ENCODE data around the gene MIXL1.

MIXL1 gene

DNA sequence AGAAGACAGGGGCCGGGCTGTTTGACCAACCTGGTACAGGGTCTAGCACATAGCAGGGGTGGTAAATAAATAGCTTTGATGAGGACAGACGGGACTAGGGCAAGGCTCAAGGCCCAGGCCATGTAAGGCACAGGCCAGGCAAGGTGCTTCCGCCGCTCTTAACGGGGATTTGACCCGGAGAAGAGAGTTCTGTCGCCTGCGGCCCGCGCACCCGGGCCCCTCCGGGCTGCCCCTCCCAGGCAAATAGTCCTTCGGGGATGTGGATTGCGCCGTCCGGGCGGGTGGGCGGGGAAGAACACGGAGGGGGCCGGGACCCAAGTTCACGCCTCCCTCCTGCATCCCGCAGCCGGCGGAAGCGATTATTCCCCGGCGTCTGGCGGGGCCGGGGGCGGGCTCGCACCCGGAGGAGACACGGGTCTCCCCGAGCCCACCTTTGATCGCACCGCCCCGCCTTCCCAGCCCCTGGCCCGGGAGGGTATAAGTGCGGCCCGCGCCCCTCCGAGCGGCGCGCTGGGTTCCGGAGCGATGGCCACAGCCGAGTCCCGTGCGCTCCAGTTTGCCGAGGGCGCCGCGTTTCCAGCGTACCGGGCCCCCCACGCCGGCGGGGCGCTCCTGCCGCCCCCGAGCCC lies at the start of gene MIXL1:
TSS of gene MIXL1 (plus strand) at position 508 of the 629 bp plus-strand sequence. CDS start at position 526, 18 bp downstream.
- H3K27ac ChIP-seq (ENCODE audit: low read depth, low read length): no peak within 1 kb of the TSS
- no peaks in the 10 kb centered on the region for H3K9me3 ChIP-seq (ENCODE audit: control insufficient read depth in 5 of 5, low read length in 5 of 5)
- H3K4me1 ChIP-seq (ENCODE audit: control insufficient read depth in 5 of 5, insufficient read depth in 5 of 5, low read length in 5 of 5): peaks cover 0 to 12% (median 11%) of the 10 kb centered on the region in 5 donors
- H3K27me3 ChIP-seq (ENCODE audit: control insufficient read depth in 5 of 5, insufficient read depth in 4 of 5, low read length in 5 of 5): peaks cover 3 to 15% (median 10%) of the 10 kb centered on the region in 5 donors
- H3K9ac ChIP-seq (ENCODE audit: low read length in 5 of 5): no peak within 1 kb of the TSS
- no peaks in the 10 kb centered on the region for H3K36me3 ChIP-seq (ENCODE audit: control insufficient read depth in 5 of 5, insufficient read depth in 5 of 5, low read length in 5 of 5)
- peak within 1 kb of the TSS in 4 of 5 donors; percentile 47 to 56 (median 54) for H3K4me3 ChIP-seq (ENCODE audit: low read depth in 1 of 5, low read length in 5 of 5)

- Histone ChIP-seq H3K9ac (ENCODE audit: low read length in 5 of 5) (no peak overlapping the region), H3K27ac (ENCODE audit: low read depth, low read length) (no peak overlapping the region), H3K27me3 (ENCODE audit: control insufficient read depth in 5 of 5, insufficient read depth in 4 of 5, low read length in 5 of 5) (no peaks in the 10 kb centered on the region), H3K36me3 (ENCODE audit: control insufficient read depth in 5 of 5, insufficient read depth in 5 of 5, low read length in 5 of 5) (peaks cover 3 to 7% (median 4%) of the 10 kb centered on the region in 5 donors), H3K9me3 (ENCODE audit: control insufficient read depth in 5 of 5, low read length in 5 of 5) (no peaks in the 10 kb centered on the region), H3K4me3 (ENCODE audit: low read depth in 1 of 5, low read length in 5 of 5) (no peak overlapping the region), H3K4me1 (ENCODE audit: control insufficient read depth in 5 of 5, insufficient read depth in 5 of 5, low read length in 5 of 5) (peaks cover 0 to 18% (median 10%) of the 10 kb centered on the region in 5 donors)
Observed at GRCh38 chr1:226176870-226177269, 46.6 kb upstream of the MIXL1 start.

GRCh38 chr1:226181996-226182714 lies 41.3 kb upstream of the MIXL1 start:
- Histone ChIP-seq H3K27ac (ENCODE audit: low read depth, low read length) (peak overlapping the region; percentile 54), H3K4me1 (ENCODE audit: control insufficient read depth in 5 of 5, insufficient read depth in 5 of 5, low read length in 5 of 5) (peaks cover 1 to 47% (median 37%) of the 10 kb centered on the region in 5 donors), H3K9ac (ENCODE audit: low read length in 5 of 5) (peak overlapping the region in 2 of 5 donors; percentile 21 to 24), H3K9me3 (ENCODE audit: control insufficient read depth in 5 of 5, low read length in 5 of 5) (no peaks in the 10 kb centered on the region), H3K27me3 (ENCODE audit: control insufficient read depth in 5 of 5, insufficient read depth in 4 of 5, low read length in 5 of 5) (no peaks in the 10 kb centered on the region), H3K4me3 (ENCODE audit: low read depth in 1 of 5, low read length in 5 of 5) (peak overlapping the region in 3 of 5 donors; percentile 22), H3K36me3 (ENCODE audit: control insufficient read depth in 5 of 5, insufficient read depth in 5 of 5, low read length in 5 of 5) (peaks cover 0 to 4% (median 0%) of the 10 kb centered on the region in 5 donors)

- Histone ChIP-seq H3K9ac (ENCODE audit: low read length in 5 of 5) (peak overlapping the region; percentile 75 to 94 (median 87)), H3K4me1 (ENCODE audit: control insufficient read depth in 5 of 5, insufficient read depth in 5 of 5, low read length in 5 of 5) (peaks cover 2 to 49% (median 40%) of the 10 kb centered on the region in 5 donors), H3K4me3 (ENCODE audit: low read depth in 1 of 5, low read length in 5 of 5) (peak overlapping the region; percentile 85 to 94 (median 90)), H3K27me3 (ENCODE audit: control insufficient read depth in 5 of 5, insufficient read depth in 4 of 5, low read length in 5 of 5) (no peaks in the 10 kb centered on the region), H3K27ac (ENCODE audit: low read depth, low read length) (peak overlapping the region; percentile 92), H3K36me3 (ENCODE audit: control insufficient read depth in 5 of 5, insufficient read depth in 5 of 5, low read length in 5 of 5) (peaks cover 0 to 2% (median 0%) of the 10 kb centered on the region in 5 donors), H3K9me3 (ENCODE audit: control insufficient read depth in 5 of 5, low read length in 5 of 5) (no peaks in the 10 kb centered on the region)
Observed at GRCh38 chr1:226185141-226186036, 38.1 kb upstream of the MIXL1 start.

GRCh38 chr1:226186124-226187018 lies 37.1 kb upstream of the MIXL1 start, which contains the start of gene ACBD3:
TSS of gene ACBD3 (minus strand) at chr1:226186741. CDS start at chr1:226186675, 66 bp downstream.
- Histone ChIP-seq H3K4me3 (ENCODE audit: low read depth in 1 of 5, low read length in 5 of 5) (peak within 1 kb of the TSS; percentile 85 to 94 (median 90)), H3K9me3 (ENCODE audit: control insufficient read depth in 5 of 5, low read length in 5 of 5) (no peaks in the 10 kb centered on the region), H3K4me1 (ENCODE audit: control insufficient read depth in 5 of 5, insufficient read depth in 5 of 5, low read length in 5 of 5) (peaks cover 2 to 43% (median 40%) of the 10 kb centered on the region in 5 donors)

GRCh38 chr1:226187019-226187322 lies 36.5 kb upstream of the MIXL1 start:
- H3K4me3 ChIP-seq (ENCODE audit: low read depth in 1 of 5, low read length in 5 of 5): peak overlapping the region; percentile 76 to 94 (median 90)
- peak overlapping the region; percentile 92 for H3K27ac ChIP-seq (ENCODE audit: low read depth, low read length)
- H3K4me1 ChIP-seq (ENCODE audit: control insufficient read depth in 5 of 5, insufficient read depth in 5 of 5, low read length in 5 of 5): peaks cover 2 to 37% (median 35%) of the 10 kb centered on the region in 5 donors

More at GRCh38 chr1:226186124-226187018, 37.1 kb upstream of the MIXL1 start, which contains the start of gene ACBD3:
- Histone ChIP-seq H3K36me3 (ENCODE audit: control insufficient read depth in 5 of 5, insufficient read depth in 5 of 5, low read length in 5 of 5) (no peaks in the 10 kb centered on the region), H3K9ac (ENCODE audit: low read length in 5 of 5) (peak within 1 kb of the TSS; percentile 75 to 94 (median 87)), H3K27ac (ENCODE audit: low read depth, low read length) (peak within 1 kb of the TSS; percentile 92), H3K27me3 (ENCODE audit: control insufficient read depth in 5 of 5, insufficient read depth in 4 of 5, low read length in 5 of 5) (no peaks in the 10 kb centered on the region)

GRCh38 chr1:226187380-226187779 lies 36.1 kb upstream of the MIXL1 start:
- no peaks in the 10 kb centered on the region for H3K9me3 ChIP-seq (ENCODE audit: control insufficient read depth in 5 of 5, low read length in 5 of 5)
- peak overlapping the region; percentile 92 for H3K27ac ChIP-seq (ENCODE audit: low read depth, low read length)
- H3K36me3 ChIP-seq (ENCODE audit: control insufficient read depth in 5 of 5, insufficient read depth in 5 of 5, low read length in 5 of 5): no peaks in the 10 kb centered on the region
- H3K4me1 ChIP-seq (ENCODE audit: control insufficient read depth in 5 of 5, insufficient read depth in 5 of 5, low read length in 5 of 5): peaks cover 2 to 33% (median 31%) of the 10 kb centered on the region in 5 donors
- no peaks in the 10 kb centered on the region for H3K27me3 ChIP-seq (ENCODE audit: control insufficient read depth in 5 of 5, insufficient read depth in 4 of 5, low read length in 5 of 5)
- H3K9ac ChIP-seq (ENCODE audit: low read length in 5 of 5): peak overlapping the region in 2 of 5 donors; percentile 87 to 94
- H3K4me3 ChIP-seq (ENCODE audit: low read depth in 1 of 5, low read length in 5 of 5): peak overlapping the region; percentile 76 to 94 (median 90)

More at GRCh38 chr1:226187019-226187322, 36.5 kb upstream of the MIXL1 start:
- Histone ChIP-seq H3K27me3 (ENCODE audit: control insufficient read depth in 5 of 5, insufficient read depth in 4 of 5, low read length in 5 of 5) (no peaks in the 10 kb centered on the region), H3K9me3 (ENCODE audit: control insufficient read depth in 5 of 5, low read length in 5 of 5) (no peaks in the 10 kb centered on the region), H3K9ac (ENCODE audit: low read length in 5 of 5) (peak overlapping the region; percentile 73 to 94 (median 87)), H3K36me3 (ENCODE audit: control insufficient read depth in 5 of 5, insufficient read depth in 5 of 5, low read length in 5 of 5) (no peaks in the 10 kb centered on the region)

- Histone ChIP-seq H3K27ac (ENCODE audit: low read depth, low read length) (no peak overlapping the region), H3K4me1 (ENCODE audit: control insufficient read depth in 5 of 5, insufficient read depth in 5 of 5, low read length in 5 of 5) (no peaks in the 10 kb centered on the region), H3K36me3 (ENCODE audit: control insufficient read depth in 5 of 5, insufficient read depth in 5 of 5, low read length in 5 of 5) (no peaks in the 10 kb centered on the region), H3K27me3 (ENCODE audit: control insufficient read depth in 5 of 5, insufficient read depth in 4 of 5, low read length in 5 of 5) (peaks cover 0 to 4% (median 0%) of the 10 kb centered on the region in 5 donors), H3K4me3 (ENCODE audit: low read depth in 1 of 5, low read length in 5 of 5) (no peak overlapping the region), H3K9ac (ENCODE audit: low read length in 5 of 5) (no peak overlapping the region), H3K9me3 (ENCODE audit: control insufficient read depth in 5 of 5, low read length in 5 of 5) (no peaks in the 10 kb centered on the region)
Observed at GRCh38 chr1:226195144-226195543, 28.3 kb upstream of the MIXL1 start.

DNA sequence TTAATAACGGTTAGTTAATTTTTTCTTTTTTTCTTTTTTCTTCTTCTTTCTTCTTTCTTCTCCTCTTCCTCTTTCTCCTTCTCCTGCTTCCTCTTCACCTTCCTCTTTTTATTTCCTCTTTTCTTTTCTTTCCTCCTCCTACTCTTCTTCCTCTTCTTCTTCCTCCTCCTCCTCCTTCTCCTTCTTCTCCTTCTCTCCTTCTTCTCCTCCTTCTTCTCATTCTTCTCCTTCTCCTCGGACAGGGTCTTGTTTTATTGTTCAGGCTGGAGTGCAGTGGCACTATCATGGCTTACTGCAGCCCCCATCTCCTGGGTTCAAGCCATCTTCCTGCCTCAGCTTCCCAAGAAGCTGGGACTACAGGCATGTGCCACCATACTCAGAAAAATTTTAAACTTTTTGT lies 23.5 kb upstream of the MIXL1 start:
- Histone ChIP-seq H3K27ac (ENCODE audit: low read depth, low read length) (no peak overlapping the region), H3K9ac (ENCODE audit: low read length in 5 of 5) (no peak overlapping the region), H3K36me3 (ENCODE audit: control insufficient read depth in 5 of 5, insufficient read depth in 5 of 5, low read length in 5 of 5) (no peaks in the 10 kb centered on the region), H3K9me3 (ENCODE audit: control insufficient read depth in 5 of 5, low read length in 5 of 5) (no peaks in the 10 kb centered on the region), H3K4me3 (ENCODE audit: low read depth in 1 of 5, low read length in 5 of 5) (no peak overlapping the region), H3K27me3 (ENCODE audit: control insufficient read depth in 5 of 5, insufficient read depth in 4 of 5, low read length in 5 of 5) (peaks cover 0 to 4% (median 0%) of the 10 kb centered on the region in 5 donors), H3K4me1 (ENCODE audit: control insufficient read depth in 5 of 5, insufficient read depth in 5 of 5, low read length in 5 of 5) (no peaks in the 10 kb centered on the region)
